Fibroblast of the conjunctiva (primary cell): ENCODE results near the gene WSCD1.

ENCODE experiments used
- DNase-seq: peaks from one replicate; pipeline ENCODE4 v3.0.0-alpha.2; 2010; ENCODE audit warnings: low read depth

WSCD1 gene

GRCh38 chr17:6069539-6070429, at the start of gene WSCD1:
WSCD1 (plus strand) TSS chr17:6070379; CDS start chr17:6080659, 10,280 bp downstream.
- DNase-seq, result no peak

- peak; percentile 9 for DNase-seq
Observed at GRCh38 chr17:6021011-6021400, 49.2 kb upstream of the WSCD1 start.

GRCh38 chr17:6021627-6022026, 48.6 kb upstream of the WSCD1 start:
- no peak for DNase-seq

GRCh38 chr17:6023036-6023831, 46.9 kb upstream of the WSCD1 start:
- DNase-seq, result no peak

- no peak for DNase-seq
Observed at GRCh38 chr17:6024576-6024975, 45.6 kb upstream of the WSCD1 start.

- DNase-seq, result no peak
Observed at GRCh38 chr17:6027342-6028024, 42.7 kb upstream of the WSCD1 start.

- DNase-seq, result no peak
Observed at GRCh38 chr17:6028294-6028693, 41.9 kb upstream of the WSCD1 start.

GRCh38 chr17:6035801-6036394, 34.3 kb upstream of the WSCD1 start:
- no peak for DNase-seq

- DNase-seq, result no peak
Observed at GRCh38 chr17:6040504-6040903, 29.7 kb upstream of the WSCD1 start.

GRCh38 chr17:6041246-6041645, 28.9 kb upstream of the WSCD1 start:
- no peak for DNase-seq

GRCh38 chr17:6043405-6043804, 26.8 kb upstream of the WSCD1 start:
- DNase-seq, result no peak

- DNase-seq, result no peak
Observed at GRCh38 chr17:6044261-6044660, 25.9 kb upstream of the WSCD1 start.

GRCh38 chr17:6045621-6046357, 24.4 kb upstream of the WSCD1 start:
- no peak for DNase-seq

- no peak for DNase-seq
Observed at GRCh38 chr17:6046431-6046830, 23.7 kb upstream of the WSCD1 start.

- DNase-seq, result no peak
Observed at GRCh38 chr17:6046931-6047330, 23.2 kb upstream of the WSCD1 start.

- no peak for DNase-seq
Observed at GRCh38 chr17:6047966-6048365, 22.2 kb upstream of the WSCD1 start.

GRCh38 chr17:6048486-6048885, 21.7 kb upstream of the WSCD1 start:
- no peak for DNase-seq

GRCh38 chr17:6052926-6053325, 17.3 kb upstream of the WSCD1 start:
- no peak for DNase-seq

- no peak for DNase-seq
Observed at GRCh38 chr17:6054372-6054771, 15.8 kb upstream of the WSCD1 start.

- DNase-seq, result no peak
Observed at GRCh38 chr17:6056104-6056503, 14.1 kb upstream of the WSCD1 start.

- DNase-seq, result no peak
Observed at GRCh38 chr17:6057562-6057961, 12.6 kb upstream of the WSCD1 start.
